ENCODE measurements around the gene UGT1A7.

The UGT1A7 gene

DNA sequence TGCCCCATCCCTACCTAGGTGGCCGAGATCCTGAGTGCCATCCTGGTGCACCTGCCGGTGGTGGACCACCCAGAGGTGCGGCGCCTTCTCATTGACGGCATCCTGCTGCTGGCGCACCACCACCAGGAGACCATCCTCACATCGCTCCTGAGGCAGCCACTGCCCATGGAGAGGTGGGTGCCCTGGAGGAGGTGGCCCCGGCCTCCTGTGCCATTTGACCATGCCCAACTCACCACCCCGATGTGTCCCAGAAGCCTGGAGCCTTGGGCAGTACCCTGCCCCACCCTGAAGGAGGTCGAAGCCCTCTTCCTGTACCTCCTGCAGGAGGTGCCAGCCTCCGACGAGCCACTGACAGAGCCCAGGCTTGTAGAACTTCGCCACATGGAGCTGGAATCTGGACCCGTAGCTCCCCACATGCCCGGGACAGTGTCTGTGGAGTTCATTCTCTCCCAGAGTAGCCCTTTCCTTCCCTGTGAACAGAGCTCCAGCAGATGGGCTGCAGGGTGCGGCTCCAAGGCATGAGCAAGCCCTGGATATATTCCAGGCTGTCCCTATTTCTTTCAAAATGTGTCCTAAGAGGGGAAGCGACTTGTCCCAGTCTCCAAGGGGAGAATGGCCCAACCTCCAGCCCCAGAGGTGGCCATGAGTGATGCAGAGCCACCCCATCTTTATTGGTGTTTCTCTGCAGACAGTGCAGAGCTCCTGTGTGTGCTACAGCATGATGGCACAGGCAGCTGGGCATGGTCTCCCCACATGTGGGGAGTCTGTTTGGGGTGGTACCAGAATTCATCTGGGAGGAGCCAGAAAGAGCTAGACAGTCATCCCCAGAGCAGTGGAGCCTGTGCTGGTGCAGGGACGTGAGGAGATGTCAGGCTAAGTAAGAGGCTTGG, 138.4 kb downstream of the UGT1A7 start:
- DNase-seq = no peak

DNA sequence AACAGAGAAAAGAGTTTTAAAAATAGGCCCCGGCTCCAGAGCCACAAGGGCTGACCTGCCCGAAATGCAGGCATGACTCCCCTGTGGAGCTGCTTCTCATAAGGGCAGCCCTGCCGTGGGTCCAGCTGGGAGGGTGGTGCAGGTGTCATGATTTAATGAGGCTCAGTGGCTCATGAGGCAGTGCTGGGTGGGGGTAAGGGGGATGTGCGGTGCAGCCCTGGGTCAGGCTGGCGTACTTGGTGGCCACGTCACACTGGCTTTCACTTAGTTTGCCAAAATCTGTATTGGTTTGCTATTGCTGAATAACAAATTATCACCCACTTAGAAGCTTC, 139.0 kb downstream of the UGT1A7 start:
- no peak for DNase-seq

DNA sequence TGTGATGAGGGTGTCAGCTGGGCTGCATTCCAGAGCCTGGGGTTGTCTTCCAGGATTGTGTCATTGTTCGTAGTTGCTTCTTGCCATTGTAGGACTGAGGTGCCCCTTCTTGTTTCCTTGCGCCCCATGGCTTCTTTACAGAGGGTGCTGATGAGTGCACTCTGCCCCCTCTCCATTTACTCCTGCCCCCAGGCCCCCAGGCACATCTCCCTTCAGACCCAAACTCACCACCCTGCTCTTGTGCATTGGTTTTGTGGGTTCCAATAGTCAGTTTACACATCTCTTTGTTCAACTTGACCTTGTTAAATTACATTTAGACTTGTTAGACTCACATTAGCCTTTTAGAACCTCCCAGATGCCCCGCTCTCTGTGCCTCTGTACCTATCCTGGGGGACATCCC, 139.5 kb downstream of the UGT1A7 start:
- DNase-seq = no peak

DNA sequence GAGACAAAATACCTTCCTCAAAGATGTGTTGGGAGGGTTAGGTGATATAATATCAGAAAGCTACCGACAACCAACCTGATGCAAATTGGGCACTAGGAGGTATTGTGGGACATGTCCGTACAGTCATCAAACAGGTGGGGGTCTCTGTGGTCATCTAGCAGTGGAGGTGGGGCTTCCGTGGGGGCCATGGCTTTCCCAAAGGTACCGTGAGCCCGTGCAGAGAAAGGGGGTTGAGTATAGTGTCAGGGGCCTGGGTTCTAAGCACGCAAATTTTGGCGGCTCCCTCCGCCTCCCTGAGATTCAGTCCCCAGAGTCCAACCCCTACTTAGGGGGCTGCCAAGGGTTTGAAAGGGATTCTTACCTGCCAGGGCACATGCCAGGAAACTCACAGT, 140.0 kb downstream of the UGT1A7 start:
- no peak for DNase-seq

DNA sequence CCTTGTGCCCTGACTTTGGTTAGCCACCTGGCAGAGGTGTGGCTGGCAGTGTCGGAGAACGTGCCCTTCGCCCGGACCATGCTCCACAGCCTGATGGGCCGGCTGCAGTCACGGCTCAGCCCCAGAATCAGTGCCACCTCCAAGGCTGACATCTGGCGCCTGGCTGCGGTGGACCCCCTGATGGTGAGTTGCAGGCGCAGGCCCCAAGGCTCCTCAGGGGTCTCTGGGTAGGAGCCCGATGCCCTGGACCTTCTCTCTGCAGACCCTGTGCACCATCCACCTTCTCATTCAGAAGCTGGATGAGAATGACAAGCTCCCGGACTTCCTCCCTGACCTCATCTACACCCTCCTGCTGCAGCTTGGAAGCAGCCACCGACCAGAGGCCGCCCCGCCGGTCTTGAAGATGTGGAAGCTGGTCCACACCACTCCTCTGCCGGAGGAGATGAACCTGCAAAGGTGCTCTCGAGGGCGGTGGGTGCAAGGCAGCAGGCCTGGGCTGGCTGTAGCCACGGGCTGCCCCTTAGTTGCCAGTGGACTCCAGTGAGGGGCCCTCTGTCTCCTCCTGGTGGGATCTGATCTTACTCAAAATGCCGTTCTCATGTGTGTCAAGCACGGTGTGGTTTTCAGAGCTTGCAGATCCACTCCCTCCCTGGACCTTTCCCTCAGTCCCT, 140.5 kb downstream of the UGT1A7 start:
- DNase-seq = no peak

Measured in DMS 273 treated with DMSO at 0.1 percent for 48 hours (cell line).